NCI-H1694 treated with DMSO at 0.1 percent for 48 hours (cell line): ENCODE data around the gene FEM1C.

Experiments used
- DNase-seq: peaks from one replicate; lab custom pipeline; 2025; lab: John Stamatoyannopoulos, UW

FEM1C gene

GRCh38 chr5:115557667-115558387 is 13.3 kb upstream of the FEM1C start:
- no peak for DNase-seq

GRCh38 chr5:115556276-115556675 is 11.7 kb upstream of the FEM1C start:
- DNase-seq = no peak

DNA sequence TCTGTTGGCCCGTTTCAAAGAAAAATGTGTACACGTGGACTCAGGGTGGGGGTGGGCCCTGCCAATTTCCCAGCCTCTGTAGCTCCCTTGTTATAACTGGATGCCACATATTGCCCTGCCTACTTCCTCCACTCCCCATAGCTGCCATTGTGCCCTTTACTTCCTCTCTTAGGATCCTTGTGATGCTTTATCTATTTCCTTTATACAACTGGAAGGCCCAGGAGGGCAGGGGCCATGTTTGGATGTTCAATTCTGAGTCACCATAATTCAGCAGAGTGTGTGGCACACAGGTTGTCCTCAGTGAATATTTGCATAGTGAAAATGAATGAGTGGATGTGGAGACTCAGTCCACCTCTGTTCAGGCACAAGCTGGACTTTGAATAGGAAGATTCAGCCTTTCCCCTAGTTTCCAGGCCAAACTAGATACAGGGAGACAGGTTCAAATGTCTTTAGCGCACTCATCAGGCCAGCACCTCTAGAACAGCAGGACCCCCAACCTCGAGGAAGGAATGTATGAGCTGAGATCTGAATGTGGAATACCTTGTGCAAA is 10.6 kb upstream of the FEM1C start:
- no peak for DNase-seq

DNA sequence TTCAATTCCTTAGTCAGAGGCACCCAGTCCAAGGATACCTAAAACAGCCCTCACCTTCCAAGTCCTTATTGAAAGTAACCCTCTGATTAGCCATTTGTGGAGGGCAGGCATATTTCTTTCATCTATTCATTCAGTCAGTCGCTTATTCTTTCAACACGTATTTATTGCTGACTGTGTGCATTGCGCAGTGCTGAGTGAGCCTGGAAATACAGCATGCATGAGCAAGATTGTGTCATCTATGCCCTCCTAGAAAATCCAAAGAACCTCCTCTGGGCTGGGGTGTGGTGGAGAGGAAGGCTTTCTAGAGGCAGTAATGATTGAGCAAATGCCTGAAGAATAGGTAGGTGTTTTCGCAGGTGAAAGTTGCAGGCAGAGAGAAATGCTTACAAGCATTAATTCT is 8.5 kb upstream of the FEM1C start:
- DNase-seq = no peak

DNA sequence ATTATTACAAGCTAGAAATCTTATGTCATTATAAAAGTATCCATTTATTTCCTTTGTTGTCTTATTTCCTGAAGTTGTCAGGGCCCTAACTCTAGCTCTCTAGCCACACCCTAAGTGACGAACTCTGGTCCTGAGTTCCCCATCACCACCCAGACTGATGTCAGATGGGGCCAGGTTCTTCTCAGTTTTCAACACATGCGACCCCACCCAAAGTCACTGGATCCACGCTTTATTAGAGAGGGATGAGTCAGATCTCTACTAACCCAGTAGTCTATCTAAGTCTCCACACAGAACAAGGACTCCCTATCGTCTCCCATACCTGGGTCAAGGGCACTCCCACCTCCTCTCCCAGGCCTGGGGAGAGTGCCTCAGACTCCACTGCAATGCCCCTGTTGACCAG is 6.8 kb upstream of the FEM1C start:
- no peak for DNase-seq

DNA sequence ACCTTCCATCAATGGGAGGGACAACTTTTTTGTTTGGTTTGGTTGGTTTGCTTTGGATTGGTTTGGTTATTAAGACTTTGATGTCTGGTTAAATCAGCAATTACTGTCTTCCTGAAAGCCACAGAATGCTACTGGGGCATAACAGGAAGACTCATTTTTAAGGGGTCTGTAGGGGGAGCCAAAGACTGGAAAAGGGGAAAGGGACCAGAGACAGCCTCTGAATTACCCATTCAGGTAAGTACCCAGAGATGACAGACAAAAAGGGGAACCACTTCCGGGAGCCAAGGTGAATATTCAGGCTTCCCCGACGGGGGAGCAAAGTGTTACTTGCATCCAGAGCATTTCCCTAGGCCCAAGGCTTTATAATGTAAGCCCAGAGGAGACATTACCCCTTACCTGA is 4.6 kb upstream of the FEM1C start:
- no peak for DNase-seq

- DNase-seq = no peak
Measured at GRCh38 chr5:115548683-115549082, 4.1 kb upstream of the FEM1C start.

DNA sequence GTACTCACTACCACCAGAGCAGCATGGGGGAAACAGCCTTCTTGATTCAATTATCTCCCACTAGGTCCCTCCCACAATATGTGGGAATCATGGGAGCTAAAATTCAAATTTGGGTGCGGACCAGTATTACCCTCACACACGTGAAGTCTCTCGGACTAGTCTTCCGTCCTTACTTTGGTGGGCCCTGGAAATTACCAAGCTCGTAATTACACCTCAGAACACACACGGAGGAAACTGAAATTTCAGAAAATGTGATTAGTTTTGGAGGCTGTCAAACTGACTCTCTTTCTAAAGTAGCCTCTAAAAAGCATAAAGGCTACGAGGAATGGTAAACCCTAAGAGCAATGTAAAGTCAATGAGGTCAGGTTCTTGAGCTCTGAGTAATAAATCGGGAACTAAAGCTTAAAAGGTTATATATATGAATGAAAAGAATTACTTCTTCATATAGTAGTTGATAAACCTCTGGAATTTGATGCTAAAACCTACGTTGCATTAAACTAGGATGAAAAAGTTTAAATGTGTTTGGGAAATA is 842 bp upstream of the FEM1C start:
- DNase-seq = no peak

GRCh38 chr5:115544043-115544435 is 536 bp downstream of the FEM1C start:
- no peak for DNase-seq

GRCh38 chr5:115543365-115544042 is 1.1 kb downstream of the FEM1C start:
- peak; percentile 19 for DNase-seq

DNA sequence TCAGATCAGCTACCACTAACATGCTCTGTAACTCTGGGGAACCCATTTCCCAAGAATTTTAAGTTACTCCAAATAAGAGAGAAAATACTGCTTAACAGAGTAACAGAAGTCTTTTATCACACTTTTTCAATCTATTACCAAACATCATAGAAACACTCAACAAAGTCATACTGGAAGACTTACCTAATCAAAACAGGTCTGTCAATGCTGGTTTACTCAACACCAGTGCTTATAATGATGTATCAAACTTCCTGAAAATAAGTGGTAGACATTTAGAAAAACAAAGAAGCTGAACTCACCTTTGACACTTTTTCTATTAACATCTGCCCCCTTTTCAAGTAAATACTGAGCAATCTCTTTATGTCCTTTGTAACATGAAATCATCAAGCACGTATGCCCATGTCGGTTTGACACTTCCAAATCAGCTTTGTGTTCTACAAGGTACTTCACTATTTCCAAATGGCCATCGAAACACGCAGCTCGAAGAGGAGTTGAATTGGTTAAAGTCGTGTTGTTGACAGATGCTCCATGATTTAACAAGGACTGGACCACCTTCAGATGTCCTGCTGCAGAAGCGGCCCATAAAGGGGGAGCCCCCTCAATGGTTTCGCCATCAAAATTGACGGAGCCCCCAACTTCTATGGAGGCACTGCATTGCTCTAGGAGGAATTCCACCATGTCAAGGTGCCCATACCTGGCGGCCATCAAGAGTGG is 1.8 kb downstream of the FEM1C start:
- DNase-seq = no peak

- DNase-seq = no peak
Measured at GRCh38 chr5:115542086-115542485, 2.5 kb downstream of the FEM1C start.

DNA sequence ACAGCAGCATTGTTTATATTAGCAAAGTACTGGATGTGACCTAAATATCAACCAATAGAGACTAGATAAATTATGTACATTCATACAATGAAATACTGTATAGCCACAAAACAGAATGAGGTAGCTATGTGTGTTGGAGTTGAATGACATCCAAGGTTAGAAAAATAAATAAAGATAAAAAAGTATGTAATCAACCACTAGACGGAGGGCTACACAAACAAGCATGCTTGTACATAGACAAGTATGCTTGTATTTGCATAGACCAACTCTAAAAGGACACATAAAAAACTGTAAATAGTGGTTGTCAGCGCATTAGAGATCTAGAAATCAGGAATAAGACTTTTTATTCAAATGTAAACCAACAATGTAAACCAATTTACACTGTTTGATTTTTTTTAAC is 3.0 kb downstream of the FEM1C start:
- DNase-seq = no peak

GRCh38 chr5:115535479-115536035 is 9.0 kb downstream of the FEM1C start:
- DNase-seq = no peak

DNA sequence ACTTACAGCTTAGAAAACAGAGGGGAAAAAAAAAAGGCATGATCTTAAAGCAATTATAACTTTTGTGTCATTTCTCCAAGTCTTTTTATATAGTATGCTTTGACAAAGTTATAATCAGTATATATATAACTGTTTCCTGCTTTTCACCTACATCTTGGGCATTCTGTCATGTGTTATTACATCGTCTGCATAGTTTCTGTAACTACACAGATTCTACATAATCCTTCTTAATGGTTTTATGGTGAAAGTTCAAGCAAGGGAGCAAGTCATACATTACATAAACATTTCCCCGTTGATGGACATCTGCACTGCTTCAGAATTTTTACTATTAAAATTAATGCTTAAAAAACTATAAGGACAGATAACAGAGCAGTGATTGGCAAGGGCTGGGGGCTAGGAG is 12.1 kb downstream of the FEM1C start:
- no peak for DNase-seq

DNA sequence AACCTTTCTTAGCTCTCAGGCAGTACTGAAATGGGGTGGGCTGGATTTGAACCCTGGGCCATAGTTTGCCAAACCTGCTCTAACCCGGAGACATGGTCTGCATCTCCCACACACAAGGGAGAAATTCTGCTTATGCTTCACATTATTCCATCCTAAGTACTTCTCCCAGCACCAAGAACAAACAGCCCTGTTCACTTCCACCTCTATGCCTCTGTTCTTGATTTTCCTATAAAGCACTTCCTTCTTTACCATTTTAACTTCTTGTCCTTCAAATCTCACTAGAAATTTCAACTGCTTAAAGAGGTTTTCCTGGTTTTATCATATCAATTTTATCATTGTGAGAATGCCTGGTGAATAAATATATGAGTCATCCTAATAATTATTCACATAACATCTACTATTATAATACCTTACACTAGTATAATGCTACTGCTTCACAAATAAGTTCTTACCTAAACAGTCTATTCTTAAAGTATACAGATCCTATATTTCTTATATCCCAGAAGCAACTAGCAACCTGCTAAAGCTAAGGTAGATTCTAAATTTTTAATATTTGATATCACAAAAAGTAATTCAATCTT is 12.7 kb downstream of the FEM1C start:
- DNase-seq = no peak

- no peak for DNase-seq
Measured at GRCh38 chr5:115531380-115531779, 13.2 kb downstream of the FEM1C start.

DNA sequence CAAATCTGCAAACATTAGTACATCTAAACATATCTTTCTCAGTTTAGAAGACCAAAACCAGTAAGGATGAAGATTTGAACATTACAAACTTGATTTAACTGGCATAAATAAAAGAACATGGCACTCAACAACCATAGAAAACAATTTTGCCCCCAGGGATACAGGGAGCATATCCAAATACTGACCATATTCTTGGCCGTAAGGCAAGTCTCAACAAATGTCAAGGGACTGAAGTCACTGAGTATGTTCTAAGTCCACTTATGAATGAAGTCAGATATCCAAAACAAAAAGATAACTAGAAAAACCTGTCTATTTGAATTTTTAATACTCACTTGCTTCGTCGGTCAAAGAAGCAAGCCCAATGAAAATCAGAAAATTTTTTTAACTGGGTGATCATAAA is 14.1 kb downstream of the FEM1C start:
- DNase-seq = no peak

GRCh38 chr5:115526604-115527003 is 18.0 kb downstream of the FEM1C start:
- DNase-seq = no peak

DNA sequence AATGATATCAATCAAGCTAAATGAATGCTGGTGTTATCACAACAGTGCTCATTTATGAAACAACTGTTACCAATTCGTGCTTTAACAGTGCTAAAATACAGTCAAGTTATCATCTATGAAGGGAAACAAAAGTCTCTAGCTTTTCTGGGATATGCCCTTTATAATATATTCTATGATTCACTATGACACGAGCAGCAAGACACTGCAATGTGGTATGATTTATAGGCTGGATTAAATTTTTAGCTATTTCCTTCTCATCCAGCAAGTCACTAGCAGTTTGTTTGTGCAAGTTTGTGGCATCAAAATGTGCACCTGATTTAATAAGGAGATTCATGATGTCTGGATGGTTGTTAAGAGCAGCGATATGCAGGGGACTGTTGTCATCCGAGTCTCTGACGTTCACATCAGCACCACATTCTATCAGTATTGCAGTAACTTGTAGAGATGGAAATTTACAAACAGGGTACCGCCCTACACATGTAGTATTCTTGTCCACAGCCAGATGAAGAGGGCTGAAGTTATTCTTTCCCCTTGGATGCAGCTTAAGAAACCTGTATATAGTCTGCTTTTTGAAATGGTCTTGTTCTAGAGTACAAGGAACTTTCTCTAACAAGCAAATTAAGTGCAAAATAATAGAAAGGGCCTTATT is 20.3 kb downstream of the FEM1C start:
- no peak for DNase-seq

- no peak for DNase-seq
Measured at GRCh38 chr5:115522832-115523403, 21.7 kb downstream of the FEM1C start.
